Endodermal cell (in vitro differentiated cells): ENCODE data around the gene CFAP77. TPM values are rescaled to one million over a fixed set of nuclear protein-coding genes. Genes with fewer than 3 reads are reported as not detected.
A peak's percentile ranks its signal among the peaks of the same experiment; 100 is the strongest.

ENCODE experiments used
- DNase-seq: peaks from one replicate; pipeline ENCODE4 v3.0.0-alpha.2; 2017
- H3K27ac ChIP-seq: 2 replicates; pipeline ENCODE4 v1.5.1; 2013; ENCODE audit warnings: mild to moderate bottlenecking, low read depth, low read length, moderate library complexity
- H3K27me3 ChIP-seq: 2 replicates; pipeline ENCODE4 v1.6.1; 2013; ENCODE audit warnings: mild to moderate bottlenecking, low read length, moderate library complexity; ENCODE audit not compliant: insufficient read depth, control insufficient read depth, poor library complexity, severe bottlenecking
- H3K36me3 ChIP-seq: 2 replicates; pipeline ENCODE4 v1.7.0; 2013; ENCODE audit warnings: mild to moderate bottlenecking, low read length, moderate library complexity; ENCODE audit not compliant: control insufficient read depth, insufficient read depth
- H3K4me1 ChIP-seq: one replicate; pipeline ENCODE4 v1.7.0; 2013; ENCODE audit warnings: low read length; ENCODE audit not compliant: control insufficient read depth, insufficient read depth
- H3K4me3 ChIP-seq: 2 replicates; pipeline ENCODE4 v1.5.1; 2013; ENCODE audit warnings: mild to moderate bottlenecking, low read length, moderate library complexity
- H3K9ac ChIP-seq: 2 replicates; pipeline ENCODE4 v1.6.1; 2013; ENCODE audit warnings: mild to moderate bottlenecking, low read length, moderate library complexity; ENCODE audit not compliant: poor library complexity, severe bottlenecking; ENCODE audit errors: extremely low read depth
- H3K9me3 ChIP-seq: 2 replicates; pipeline ENCODE4 v1.6.1; 2013; ENCODE audit warnings: mild to moderate bottlenecking, low read length, moderate library complexity; ENCODE audit not compliant: control insufficient read depth
- H3K27ac Mint-ChIP-seq: 2 replicates; pipeline ENCODE4 v1.8.0; 2020; ENCODE audit warnings: mixed read lengths
- H3K27me3 Mint-ChIP-seq: 2 replicates; pipeline ENCODE4 v1.8.0; 2021; ENCODE audit warnings: mild to moderate bottlenecking, mixed read lengths; ENCODE audit not compliant: insufficient read depth
- H3K36me3 Mint-ChIP-seq: 2 replicates; pipeline ENCODE4 v1.8.0; 2020; ENCODE audit warnings: low read depth, mixed read lengths
- H3K4me1 Mint-ChIP-seq: 2 replicates; pipeline ENCODE4 v1.8.0; 2020; ENCODE audit warnings: mixed read lengths
- H3K4me3 Mint-ChIP-seq: 2 replicates; pipeline ENCODE4 v1.8.0; 2020; ENCODE audit warnings: mild to moderate bottlenecking, moderate library complexity, mixed read lengths
- H3K9me3 Mint-ChIP-seq: 2 replicates; pipeline ENCODE4 v1.8.0; 2020; ENCODE audit warnings: mild to moderate bottlenecking, mixed read lengths
- CTCF ChIP-seq: fragments of 200-600 bp; sonication (generic); conservative IDR thresholded peaks from 2 replicates; pipeline ENCODE4 v1.5.0; 2021; ENCODE audit warnings: antibody characterized with exemption, mild to moderate bottlenecking
- WGBS, 2 experiments: methylation state at CpG; one replicate each; pipeline versions ENCODE4 v1.1.5 to v1.1.7; 2013; ENCODE audit warnings: missing lambda C conversion rate in 2 of 2, mixed read lengths in 1 of 2; ENCODE audit not compliant: insufficient coverage in 1 of 2, insufficient read length in 1 of 2; 5-methylcytosine and 5-hydroxymethylcytosine counted together
- total RNA-seq, 2 donors: library from RNA; stranded (reverse); fragmentation: NEBNext Ultra II Directional in 1 of 2; extraction: Animal tissue kit (Norgen Biotek cat#: 25700) in 1 of 2; gene quantifications; 2 replicates in 1 of 2; 3 replicates in 1 of 2; pipeline ENCODE4 v1.2.1, GENCODE V29; 2021

CFAP77 gene
- total RNA-seq, 2 donors from 2014 or later: 1.7 to 2.2 TPM

GRCh38 chr9:132588501-132589147, 178.6 kb downstream of the CFAP77 start:
- Histone ChIP-seq H3K27ac (no peak overlapping the region), H3K9ac (no peak overlapping the region), H3K4me1 (peaks cover 11% of the 10 kb centered on the region), H3K9me3 (no peaks in the 10 kb centered on the region), H3K36me3 (peaks cover 4% of the 10 kb centered on the region), H3K27me3 (peaks cover 92% of the 10 kb centered on the region), H3K4me3 (no peak overlapping the region)
- 11 to 14% methylated on average over 15 to 28 of the region's 28 CpGs for WGBS, 2 experiments
- peaks cover 39% of the 10 kb centered on the region for H3K4me1 Mint-ChIP-seq
- DNase-seq: peak; percentile 68
- H3K9me3 Mint-ChIP-seq: no peaks in the 10 kb centered on the region
- H3K27ac Mint-ChIP-seq: no peak overlapping the region
- peaks cover 91% of the 10 kb centered on the region for H3K27me3 Mint-ChIP-seq
- no peak for TF ChIP-seq CTCF
- peaks cover 5% of the 10 kb centered on the region for H3K36me3 Mint-ChIP-seq
- H3K4me3 Mint-ChIP-seq: no peak overlapping the region

GRCh38 chr9:132589148-132590036, 179.4 kb downstream of the CFAP77 start:
- Mint-ChIP-seq H3K4me1 (peaks cover 39% of the 10 kb centered on the region), H3K9me3 (no peaks in the 10 kb centered on the region), H3K36me3 (peaks cover 8% of the 10 kb centered on the region), H3K27ac (no peak overlapping the region), H3K27me3 (peaks cover 83% of the 10 kb centered on the region), H3K4me3 (peak overlapping the region; percentile 24)
- Histone ChIP-seq H3K4me3 (no peak overlapping the region), H3K9ac (no peak overlapping the region), H3K36me3 (peaks cover 8% of the 10 kb centered on the region), H3K27ac (no peak overlapping the region), H3K9me3 (no peaks in the 10 kb centered on the region), H3K27me3 (peaks cover 84% of the 10 kb centered on the region), H3K4me1 (peaks cover 11% of the 10 kb centered on the region)
- WGBS, 2 experiments: 1 to 3% methylated on average over 29 to 83 of the region's 83 CpGs
- DNase-seq: peak; percentile 68
- peak; percentile 26 for TF ChIP-seq CTCF

- TF ChIP-seq CTCF: no peak
- Mint-ChIP-seq H3K36me3 (peaks cover 14% of the 10 kb centered on the region), H3K4me3 (peak overlapping the region; percentile 24), H3K4me1 (peaks cover 35% of the 10 kb centered on the region), H3K9me3 (no peaks in the 10 kb centered on the region), H3K27ac (no peak overlapping the region), H3K27me3 (peaks cover 77% of the 10 kb centered on the region)
- WGBS, 2 experiments: 1 to 3% methylated on average over 13 to 17 of the region's 17 CpGs
- peaks cover 14% of the 10 kb centered on the region for H3K36me3 ChIP-seq
- no peaks in the 10 kb centered on the region for H3K9me3 ChIP-seq
- no peak overlapping the region for H3K9ac ChIP-seq
- H3K27ac ChIP-seq: no peak overlapping the region
- peaks cover 9% of the 10 kb centered on the region for H3K4me1 ChIP-seq
- peaks cover 78% of the 10 kb centered on the region for H3K27me3 ChIP-seq
- H3K4me3 ChIP-seq: no peak overlapping the region
- no peak for DNase-seq
Measured at GRCh38 chr9:132590037-132590317, 180.0 kb downstream of the CFAP77 start.
